AG10803 (cell line): ENCODE measurements around the gene EML6.

ENCODE experiments used
- DNase-seq: peaks from one replicate; pipeline ENCODE4 v3.0.0; 2010; ENCODE audit warnings: low read depth
- H3K4me3 ChIP-seq: 2 replicates; pipeline ENCODE4 v1.5.1; 2011; ENCODE audit warnings: mild to moderate bottlenecking, low read length, control low read depth
- CTCF ChIP-seq: conservative IDR thresholded peaks from 2 replicates; pipeline ENCODE4 v1.5.1; 2011; ENCODE audit warnings: mild to moderate bottlenecking, low read length, control low read depth, inconsistent platforms

Gene EML6

GRCh38 chr2:54824567-54824966 is 101.1 kb downstream of the EML6 start:
- no peak for TF ChIP-seq CTCF
- DNase-seq, result no peak
- no peak overlapping the region for H3K4me3 ChIP-seq

- no peak overlapping the region for H3K4me3 ChIP-seq
- no peak for DNase-seq
- no peak for TF ChIP-seq CTCF
Measured at GRCh38 chr2:54830546-54830945, 107.1 kb downstream of the EML6 start.

GRCh38 chr2:54831480-54831879 is 108.0 kb downstream of the EML6 start:
- no peak overlapping the region for H3K4me3 ChIP-seq
- TF ChIP-seq CTCF, result no peak
- DNase-seq, result no peak

GRCh38 chr2:54834721-54835120 is 111.3 kb downstream of the EML6 start:
- no peak for TF ChIP-seq CTCF
- no peak for DNase-seq

GRCh38 chr2:54836477-54836876 is 113.0 kb downstream of the EML6 start:
- DNase-seq, result peak; percentile 37
- no peak for TF ChIP-seq CTCF
- no peak overlapping the region for H3K4me3 ChIP-seq

More at GRCh38 chr2:54834721-54835120, 111.3 kb downstream of the EML6 start:
- no peak overlapping the region for H3K4me3 ChIP-seq

GRCh38 chr2:54838585-54839035 is 115.1 kb downstream of the EML6 start:
- DNase-seq, result peak; percentile 79
- peak; percentile 93 for TF ChIP-seq CTCF
- no peak overlapping the region for H3K4me3 ChIP-seq

- TF ChIP-seq CTCF, result no peak
- no peak overlapping the region for H3K4me3 ChIP-seq
- DNase-seq, result no peak
Measured at GRCh38 chr2:54839461-54840255, 116.2 kb downstream of the EML6 start.
